ENCODE results near the gene RNFT2.

DNA sequence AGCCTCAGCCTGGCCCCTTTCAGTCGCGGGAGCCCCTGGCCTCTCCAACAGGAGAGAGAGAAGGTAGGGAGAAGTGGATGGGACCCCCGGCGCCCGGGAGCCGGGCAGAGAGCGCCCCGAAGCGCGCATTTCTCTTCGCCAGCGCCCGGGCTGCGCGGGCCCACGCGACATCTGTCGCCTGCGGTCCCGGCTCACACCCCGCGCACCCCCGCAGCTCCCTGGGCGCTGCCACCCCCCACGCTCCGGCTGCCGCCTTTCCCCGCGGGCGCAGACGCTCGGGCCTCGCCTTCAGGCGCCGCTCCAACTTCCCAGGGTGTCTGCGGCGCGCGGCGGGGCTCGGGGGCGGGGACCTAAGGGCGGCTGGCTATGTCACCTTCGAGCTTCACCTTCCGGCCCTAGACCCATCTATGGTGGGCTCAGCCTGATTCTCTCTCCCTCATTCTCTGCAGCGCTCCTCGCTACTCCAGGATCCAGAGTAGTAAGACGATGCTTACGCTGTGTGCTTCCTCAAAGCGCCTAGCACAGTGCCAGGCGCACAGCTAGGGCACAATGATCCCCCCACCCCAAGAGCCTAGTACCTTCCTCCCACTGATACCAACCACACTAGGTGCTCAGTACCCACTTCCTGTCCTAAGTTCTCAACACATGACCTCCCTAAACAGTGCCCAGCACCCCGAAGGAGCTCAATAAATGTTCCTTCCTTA lies 141.5 kb downstream of the RNFT2 start:
- no peak for TF ChIP-seq POLR2A (IDR thresholded peaks at IDR 0.05; ENCODE audit: low read length)
- no peak for TF ChIP-seq GATA1 (IDR thresholded peaks at IDR 0.05; ENCODE audit: low read depth, low read length)

All from erythroblast (primary cell).